Effector memory CD4-positive, alpha-beta T cell (primary cell): ENCODE measurements around the gene EID2.

Experiments
- DNase-seq, 3 donors: peaks; one replicate each; pipeline ENCODE4 v3.0.0-alpha.2; 2020
- H3K27ac ChIP-seq: 2 replicates; pipeline ENCODE4 v1.7.0; 2013; ENCODE audit warnings: mild to moderate bottlenecking, low read length, moderate library complexity; ENCODE audit not compliant: insufficient read depth, poor library complexity, severe bottlenecking
- H3K27me3 ChIP-seq: replicated peaks from 2 replicates; pipeline ENCODE4 v1.7.0; 2013; ENCODE audit warnings: mild to moderate bottlenecking, low read length; ENCODE audit not compliant: insufficient read depth, control insufficient read depth, poor library complexity, severe bottlenecking
- H3K36me3 ChIP-seq: 2 replicates; pipeline ENCODE4 v1.7.0; 2013; ENCODE audit warnings: mild to moderate bottlenecking, low read length, moderate library complexity; ENCODE audit not compliant: control insufficient read depth, insufficient read depth
- H3K4me1 ChIP-seq: 2 replicates; pipeline ENCODE4 v1.7.0; 2013; ENCODE audit warnings: low read length, mild to moderate bottlenecking; ENCODE audit not compliant: control insufficient read depth, insufficient read depth, poor library complexity, severe bottlenecking
- H3K4me3 ChIP-seq: 2 replicates; pipeline ENCODE4 v1.7.0; 2013; ENCODE audit warnings: low read length, low read depth, mild to moderate bottlenecking; ENCODE audit not compliant: insufficient read depth, poor library complexity, severe bottlenecking
- H3K9me3 ChIP-seq: 2 replicates; pipeline ENCODE4 v1.7.0; 2013; ENCODE audit warnings: mild to moderate bottlenecking, low read length, moderate library complexity; ENCODE audit not compliant: control insufficient read depth
- total RNA-seq, 3 donors: gene quantifications; one replicate each; lab custom pipeline; 2026; lab: John Stamatoyannopoulos, UW

The EID2 gene, protein sequence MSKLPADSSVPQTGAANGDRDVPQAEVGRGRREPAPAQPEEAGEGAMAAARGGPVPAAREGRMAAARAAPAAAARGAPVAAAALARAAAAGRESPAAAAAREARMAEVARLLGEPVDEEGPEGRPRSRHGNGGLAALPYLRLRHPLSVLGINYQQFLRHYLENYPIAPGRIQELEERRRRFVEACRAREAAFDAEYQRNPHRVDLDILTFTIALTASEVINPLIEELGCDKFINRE
- 10.6 to 30.1 (median 17.6) reads per million in 3 donors for total RNA-seq

DNA sequence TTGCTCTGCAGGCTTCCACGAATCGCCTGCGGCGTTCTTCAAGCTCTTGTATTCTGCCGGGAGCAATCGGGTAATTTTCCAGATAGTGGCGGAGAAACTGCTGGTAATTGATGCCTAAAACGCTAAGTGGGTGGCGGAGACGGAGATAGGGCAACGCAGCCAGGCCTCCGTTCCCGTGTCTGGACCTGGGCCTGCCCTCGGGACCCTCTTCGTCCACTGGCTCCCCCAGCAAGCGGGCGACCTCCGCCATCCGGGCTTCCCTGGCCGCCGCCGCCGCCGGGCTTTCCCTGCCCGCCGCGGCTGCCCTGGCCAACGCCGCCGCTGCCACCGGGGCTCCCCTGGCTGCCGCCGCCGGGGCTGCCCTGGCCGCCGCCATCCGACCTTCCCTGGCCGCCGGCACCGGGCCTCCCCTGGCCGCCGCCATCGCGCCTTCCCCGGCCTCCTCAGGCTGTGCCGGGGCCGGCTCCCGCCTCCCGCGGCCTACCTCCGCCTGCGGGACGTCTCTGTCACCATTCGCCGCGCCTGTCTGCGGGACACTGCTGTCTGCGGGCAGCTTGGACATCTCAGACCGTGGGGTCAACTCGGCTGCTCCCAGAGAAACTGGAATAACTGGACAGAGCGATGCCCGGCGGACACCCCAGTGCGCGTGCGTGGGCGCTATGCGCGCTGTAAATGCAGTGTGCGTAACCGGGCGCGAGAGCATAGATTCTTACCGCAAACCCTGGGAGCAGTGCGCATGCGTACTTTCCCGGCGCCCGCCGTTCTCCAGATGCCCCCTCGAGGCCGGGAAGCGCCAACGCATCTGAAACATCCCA, at the start of gene EID2:
EID2 (minus strand) TSS at position 644 of the 815 bp plus-strand sequence; CDS start at position 562, 82 bp downstream.
- peaks cover 14% of the 10 kb centered on the region for H3K4me1 ChIP-seq
- peak within 1 kb of the TSS; percentile 97 for H3K4me3 ChIP-seq
- H3K27me3 ChIP-seq: no peaks in the 10 kb centered on the region
- DNase-seq: peak; percentile 82 to 93 (median 92)
- H3K27ac ChIP-seq: peak within 1 kb of the TSS; percentile 99
- no peaks in the 10 kb centered on the region for H3K9me3 ChIP-seq
- H3K36me3 ChIP-seq: no peaks in the 10 kb centered on the region

GRCh38 chr19:39588066-39588465, 48.1 kb upstream of the EID2 start:
- Histone ChIP-seq H3K9me3 (no peaks in the 10 kb centered on the region), H3K27me3 (no peaks in the 10 kb centered on the region), H3K27ac (no peak overlapping the region), H3K36me3 (no peaks in the 10 kb centered on the region), H3K4me1 (no peaks in the 10 kb centered on the region), H3K4me3 (no peak overlapping the region)
- no peak for DNase-seq

DNA sequence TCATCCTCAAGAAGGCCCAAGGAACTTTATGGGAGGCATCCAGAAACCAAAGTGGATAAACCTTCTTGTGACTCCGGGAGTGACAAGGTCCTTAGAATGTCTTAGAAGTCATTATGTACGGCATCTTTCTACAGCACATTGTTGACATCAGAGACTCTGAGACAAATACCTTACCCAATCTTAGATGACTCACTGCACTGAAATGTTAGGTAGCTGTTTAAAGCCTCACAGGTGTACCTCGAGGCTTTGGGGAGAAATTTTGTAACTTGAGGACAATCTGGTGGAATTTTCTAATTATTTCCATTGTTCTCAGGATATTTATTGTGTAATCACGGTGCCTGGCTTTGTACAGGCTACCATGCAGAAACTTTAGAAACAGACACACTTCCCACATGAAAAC, 47.5 kb upstream of the EID2 start:
- no peak overlapping the region for H3K4me3 ChIP-seq
- H3K27ac ChIP-seq: no peak overlapping the region
- H3K36me3 ChIP-seq: no peaks in the 10 kb centered on the region
- H3K9me3 ChIP-seq: no peaks in the 10 kb centered on the region
- H3K27me3 ChIP-seq: no peaks in the 10 kb centered on the region
- DNase-seq: no peak
- H3K4me1 ChIP-seq: no peaks in the 10 kb centered on the region

GRCh38 chr19:39582891-39583625, 43.1 kb upstream of the EID2 start:
- no peaks in the 10 kb centered on the region for H3K4me1 ChIP-seq
- DNase-seq: no peak

GRCh38 chr19:39582442-39582841, 42.5 kb upstream of the EID2 start:
- Histone ChIP-seq H3K4me1 (no peaks in the 10 kb centered on the region), H3K27ac (no peak overlapping the region), H3K9me3 (no peaks in the 10 kb centered on the region), H3K4me3 (no peak overlapping the region), H3K36me3 (no peaks in the 10 kb centered on the region), H3K27me3 (no peaks in the 10 kb centered on the region)
- no peak for DNase-seq

More at GRCh38 chr19:39582891-39583625, 43.1 kb upstream of the EID2 start:
- H3K27me3 ChIP-seq: no peaks in the 10 kb centered on the region
- H3K27ac ChIP-seq: no peak overlapping the region
- H3K9me3 ChIP-seq: no peaks in the 10 kb centered on the region
- H3K36me3 ChIP-seq: no peaks in the 10 kb centered on the region
- no peak overlapping the region for H3K4me3 ChIP-seq

- Histone ChIP-seq H3K9me3 (no peaks in the 10 kb centered on the region), H3K4me3 (no peak overlapping the region), H3K4me1 (no peaks in the 10 kb centered on the region), H3K27me3 (no peaks in the 10 kb centered on the region), H3K27ac (no peak overlapping the region), H3K36me3 (no peaks in the 10 kb centered on the region)
- DNase-seq: no peak
These were observed 28.6 kb upstream of the EID2 start for GRCh38 chr19:39568604-39569003.

- DNase-seq: no peak
- Histone ChIP-seq H3K4me3 (no peak overlapping the region), H3K36me3 (no peaks in the 10 kb centered on the region), H3K9me3 (no peaks in the 10 kb centered on the region), H3K4me1 (no peaks in the 10 kb centered on the region), H3K27ac (no peak overlapping the region), H3K27me3 (no peaks in the 10 kb centered on the region)
These were observed 26.1 kb upstream of the EID2 start for GRCh38 chr19:39566064-39566463.

GRCh38 chr19:39563408-39563807, 23.4 kb upstream of the EID2 start:
- H3K4me1 ChIP-seq: peaks cover 7% of the 10 kb centered on the region
- no peaks in the 10 kb centered on the region for H3K27me3 ChIP-seq
- no peak for DNase-seq
- H3K9me3 ChIP-seq: no peaks in the 10 kb centered on the region
- H3K36me3 ChIP-seq: no peaks in the 10 kb centered on the region
- H3K27ac ChIP-seq: no peak overlapping the region
- H3K4me3 ChIP-seq: no peak overlapping the region

- peaks cover 12% of the 10 kb centered on the region for H3K4me1 ChIP-seq
- no peaks in the 10 kb centered on the region for H3K27me3 ChIP-seq
- H3K27ac ChIP-seq: peak overlapping the region; percentile 49
- no peaks in the 10 kb centered on the region for H3K9me3 ChIP-seq
- H3K4me3 ChIP-seq: peak overlapping the region; percentile 27
- DNase-seq: no peak
- no peaks in the 10 kb centered on the region for H3K36me3 ChIP-seq
These were observed 18.7 kb upstream of the EID2 start for GRCh38 chr19:39558624-39559117.
